Stimulated activated CD8-positive, alpha-beta memory T cell treated with anti-CD3 and anti-CD28 coated beads, Interleukin-12 subunit alpha, Interleukin-12 subunit beta, amount 100 ng/mL, for 24 hours (primary cell): Measurements from ENCODE around the gene RNF13.
A peak's percentile ranks its signal among the peaks of the same experiment; 100 is the strongest.
"Not testable (repeated sequence)": the region's sequence is repeated elsewhere in the genome, so short reads cannot be mapped to it uniquely, and the experiment has no call there.

ENCODE experiments used
- DNase-seq: peaks from one replicate; pipeline ENCODE4 v3.0.0-alpha.2; 2020; ENCODE audit errors: extremely low read depth

Gene RNF13

GRCh38 chr3:149957361-149958125 lies 144.5 kb downstream of the RNF13 start:
- no peak for DNase-seq

GRCh38 chr3:149958171-149958796 lies 145.3 kb downstream of the RNF13 start:
- no peak for DNase-seq

GRCh38 chr3:149959443-149959842 lies 146.4 kb downstream of the RNF13 start:
- DNase-seq: no peak

GRCh38 chr3:149963485-149963884 lies 150.5 kb downstream of the RNF13 start:
- no peak for DNase-seq

- DNase-seq: no peak
Measured at GRCh38 chr3:149964291-149964690, 151.3 kb downstream of the RNF13 start.

- no peak for DNase-seq
Measured at GRCh38 chr3:149965278-149965677, 152.3 kb downstream of the RNF13 start.

GRCh38 chr3:149967086-149967685 lies 154.2 kb downstream of the RNF13 start:
- no peak for DNase-seq

- no peak for DNase-seq
Measured at GRCh38 chr3:149968216-149968615, 155.2 kb downstream of the RNF13 start.

GRCh38 chr3:149969110-149969939 lies 156.3 kb downstream of the RNF13 start:
- no peak for DNase-seq

GRCh38 chr3:149969940-149970715 lies 157.1 kb downstream of the RNF13 start:
- peak; percentile 39 for DNase-seq

GRCh38 chr3:149970716-149971402 lies 157.8 kb downstream of the RNF13 start, which contains the start of gene PFN2:
TSS of gene PFN2 (minus strand) at chr3:149970895. CDS start at chr3:149970856, 39 bp downstream.
- DNase-seq: no peak

- DNase-seq: no peak
Measured at GRCh38 chr3:149971403-149972075, 158.5 kb downstream of the RNF13 start.

GRCh38 chr3:149975919-149976318 lies 162.9 kb downstream of the RNF13 start:
- no peak for DNase-seq

GRCh38 chr3:149977386-149977785 lies 164.4 kb downstream of the RNF13 start:
- DNase-seq: no peak

GRCh38 chr3:149981979-149982378 lies 169.0 kb downstream of the RNF13 start:
- not testable (repeated sequence) for DNase-seq

GRCh38 chr3:149983053-149983452 lies 170.0 kb downstream of the RNF13 start:
- DNase-seq: not testable (repeated sequence)

GRCh38 chr3:149983628-149984027 lies 170.6 kb downstream of the RNF13 start:
- no peak for DNase-seq

- DNase-seq: no peak
Measured at GRCh38 chr3:149989307-149989706, 176.3 kb downstream of the RNF13 start.

GRCh38 chr3:149990423-149990948 lies 177.5 kb downstream of the RNF13 start:
- no peak for DNase-seq
